GM18517 (cell line): Measurements from ENCODE around the gene RNF34.

Experiments used
- ATAC-seq: cut with Tn5 transposase; IDR thresholded peaks from one replicate; pipeline ENCODE4 v1.9.1; 2021; ENCODE audit warnings: mild to moderate bottlenecking, moderate library complexity; ENCODE audit not compliant: unreplicated experiment

Gene RNF34

DNA sequence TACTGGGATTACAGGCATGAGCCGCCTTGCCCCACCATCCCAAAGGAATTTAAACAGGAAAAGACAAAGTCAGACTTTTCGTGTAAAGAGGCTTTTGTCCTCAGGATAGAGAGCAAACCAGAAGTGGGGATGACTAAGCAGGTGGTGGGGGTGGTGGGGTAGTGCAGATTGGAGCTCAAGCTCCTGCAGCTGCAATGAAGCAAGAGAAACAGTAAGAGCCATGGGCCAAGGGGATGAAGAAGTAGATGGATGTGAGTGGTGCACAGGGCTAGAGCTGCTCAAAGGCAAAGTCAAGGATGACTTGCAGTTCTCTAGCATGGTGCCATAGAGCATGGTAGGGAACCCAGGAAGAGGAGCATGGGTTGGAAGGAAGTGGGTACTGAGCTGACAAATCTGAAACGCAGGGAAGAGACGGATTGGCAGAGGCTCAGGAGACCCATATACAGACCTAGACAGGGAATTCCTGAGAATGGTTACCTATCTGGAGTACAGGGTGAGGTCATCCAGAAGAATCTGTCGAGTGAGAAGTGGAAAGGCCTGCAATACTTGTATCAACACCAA is 11.4 kb upstream of the RNF34 start:
- no peak for ATAC-seq

DNA sequence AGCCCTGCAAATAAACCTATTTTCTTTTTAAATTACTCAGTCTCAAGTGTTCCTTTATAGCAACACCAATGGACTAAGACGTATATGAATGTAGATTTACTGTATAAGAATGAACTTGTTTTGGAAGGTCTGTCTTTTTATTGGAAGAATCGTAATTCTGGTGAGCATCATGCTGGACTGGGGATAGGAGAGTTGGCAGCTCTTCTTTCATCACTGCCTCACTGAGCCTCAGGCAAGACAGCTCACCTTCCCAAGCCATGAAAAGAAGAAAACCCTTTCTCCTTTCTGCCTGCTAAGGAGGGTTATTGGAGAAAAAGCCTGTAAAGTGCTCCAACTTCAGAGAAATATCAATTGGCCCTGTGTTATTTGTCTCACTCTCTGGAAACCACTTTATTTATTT is 9.1 kb upstream of the RNF34 start:
- no peak for ATAC-seq

DNA sequence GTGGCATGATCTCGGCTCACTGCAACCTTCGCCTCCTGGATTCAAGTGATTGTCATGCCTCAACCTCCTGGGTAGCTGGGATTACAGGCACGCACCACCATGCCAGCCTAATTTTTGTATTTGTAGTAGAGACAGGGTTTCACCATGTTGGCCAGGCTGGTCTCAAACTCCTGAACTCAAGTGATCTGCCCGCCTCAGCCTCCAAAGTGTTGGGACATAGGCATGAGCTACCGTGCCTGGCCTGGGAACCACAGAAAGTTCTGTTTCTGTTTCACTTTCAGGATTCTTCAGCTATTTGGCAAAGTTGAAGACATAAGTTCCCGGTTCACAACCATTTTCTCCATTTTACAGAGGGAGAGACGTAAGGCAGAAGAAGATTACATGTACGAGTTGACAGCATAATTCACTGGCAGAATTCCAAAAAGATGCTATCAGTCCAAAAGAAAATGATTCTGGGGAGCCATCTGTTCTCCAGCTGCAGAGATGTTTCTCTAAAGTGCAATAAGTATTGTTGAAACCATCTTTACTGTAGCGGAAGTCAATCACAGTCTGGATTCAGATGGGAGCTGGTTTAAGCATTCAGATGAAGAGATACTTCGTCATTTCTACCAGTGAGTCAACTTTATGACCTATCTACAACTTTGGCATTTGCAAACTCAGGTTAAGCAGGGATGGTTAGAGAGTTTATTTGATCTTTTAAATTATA is 8.1 kb upstream of the RNF34 start:
- ATAC-seq, result no peak

DNA sequence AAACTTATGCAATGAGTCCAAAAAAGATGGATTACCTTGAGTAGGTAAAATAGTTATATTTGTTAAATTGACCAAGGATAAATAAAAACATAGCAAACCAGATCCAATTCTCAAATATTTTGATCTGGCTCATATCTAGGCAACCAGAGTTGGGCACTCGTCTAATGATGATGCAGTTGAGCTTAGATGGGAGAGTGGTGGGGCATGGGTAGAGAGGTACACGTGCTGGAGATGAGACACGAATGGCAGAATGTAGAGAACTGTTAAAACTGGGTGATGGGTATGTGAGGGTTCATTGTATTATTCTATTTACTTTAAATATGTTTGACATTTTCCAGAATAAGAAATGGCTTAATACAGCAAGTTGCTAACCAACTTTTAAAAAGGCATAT is 7.6 kb upstream of the RNF34 start:
- ATAC-seq, result no peak

DNA sequence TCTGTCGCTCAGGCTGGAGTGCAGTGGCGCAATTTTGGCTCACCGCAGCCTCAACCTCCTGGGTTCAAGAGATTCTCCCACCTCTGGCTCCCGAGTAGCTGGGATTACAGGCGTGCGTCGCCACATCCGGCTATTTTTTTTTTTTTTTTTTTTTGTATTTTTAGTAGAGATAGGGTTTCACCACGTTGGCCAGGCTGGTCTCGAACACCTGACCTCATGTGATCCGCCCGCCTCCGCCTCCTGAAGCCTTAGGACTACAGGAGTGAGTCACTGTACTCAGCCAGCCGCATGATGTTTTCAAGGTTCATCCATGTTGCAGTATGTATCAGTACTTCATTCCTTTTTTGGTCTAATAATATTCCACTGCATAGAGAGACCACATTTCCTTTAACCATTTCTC is 2.4 kb upstream of the RNF34 start:
- ATAC-seq, result no peak

DNA sequence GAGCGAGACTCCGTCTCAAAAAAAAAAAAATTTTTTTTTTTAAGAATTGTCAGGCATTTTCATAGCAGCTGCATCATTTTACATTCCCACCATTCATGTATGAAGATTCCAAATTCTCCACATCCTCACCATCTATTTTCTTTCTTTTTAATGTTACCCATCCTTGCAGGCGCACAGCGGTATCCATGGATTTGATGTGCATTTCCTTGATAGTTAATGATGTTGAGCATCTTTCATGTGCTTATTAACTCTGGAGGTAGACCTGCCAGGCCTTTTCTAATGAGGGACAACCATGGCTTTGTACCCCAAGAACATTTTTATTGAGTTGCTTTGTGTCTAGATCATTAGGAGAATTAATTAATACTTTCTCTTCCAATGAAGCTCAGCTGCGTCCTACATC is 1.6 kb upstream of the RNF34 start:
- no peak for ATAC-seq

DNA sequence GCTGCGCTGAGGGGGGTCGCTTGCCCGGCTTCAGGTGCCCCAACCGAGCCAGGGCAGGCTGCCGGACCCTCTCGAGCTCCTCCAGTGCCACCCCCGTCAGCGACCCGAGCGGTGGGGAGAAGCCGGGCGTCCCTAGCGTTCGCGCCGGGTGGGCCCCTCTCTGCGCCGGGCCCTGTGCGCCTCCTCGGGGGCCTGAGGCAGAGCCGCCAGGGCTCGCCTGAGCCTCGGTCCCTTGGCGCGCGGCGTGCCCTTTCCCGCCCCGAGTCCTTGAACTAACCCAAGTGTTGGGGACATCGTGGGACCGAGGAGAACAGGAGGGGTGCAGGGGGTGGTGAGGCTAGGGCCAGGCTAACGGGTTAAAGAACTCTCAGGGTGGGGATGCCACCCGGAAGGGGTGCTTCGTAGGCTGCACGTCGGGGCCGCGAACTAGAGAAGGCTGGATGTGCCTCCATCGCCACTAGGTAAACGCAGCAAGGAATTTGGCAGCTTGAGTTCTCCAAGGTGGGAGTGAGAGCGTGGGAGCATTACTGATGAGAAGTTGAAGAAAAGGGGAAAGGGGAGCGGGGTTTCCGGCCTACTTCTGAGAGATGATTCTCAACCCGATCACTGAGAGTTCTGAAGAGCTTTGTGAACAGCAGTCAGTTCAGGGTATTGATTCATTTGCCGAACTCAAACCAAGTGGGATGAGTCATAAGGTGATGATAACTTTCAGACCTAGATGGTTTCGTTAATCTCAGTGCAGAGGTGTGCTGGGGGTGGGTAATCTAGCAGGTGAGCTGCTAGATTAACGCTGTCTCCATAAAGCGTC is 618 bp downstream of the RNF34 start:
- ATAC-seq, result peak; percentile 48

DNA sequence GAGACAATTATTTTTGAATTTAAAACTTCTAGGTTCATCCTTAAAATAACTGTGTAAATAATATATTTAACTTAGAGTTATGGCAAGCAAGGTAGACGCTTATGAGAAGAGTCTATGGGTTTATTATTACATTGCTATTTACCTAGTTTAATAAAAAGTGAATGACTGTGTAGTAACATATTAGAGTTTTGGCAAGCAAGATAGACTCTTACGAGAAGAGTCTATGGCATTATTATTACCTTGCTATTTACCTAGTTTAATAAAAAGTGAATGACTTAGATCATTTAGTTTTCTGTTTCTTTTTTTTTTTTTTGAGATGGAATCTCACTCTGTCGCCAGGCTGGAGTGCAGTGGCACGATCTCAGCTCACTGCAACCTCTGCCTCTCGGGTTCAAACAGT is 3.8 kb downstream of the RNF34 start:
- no peak for ATAC-seq

DNA sequence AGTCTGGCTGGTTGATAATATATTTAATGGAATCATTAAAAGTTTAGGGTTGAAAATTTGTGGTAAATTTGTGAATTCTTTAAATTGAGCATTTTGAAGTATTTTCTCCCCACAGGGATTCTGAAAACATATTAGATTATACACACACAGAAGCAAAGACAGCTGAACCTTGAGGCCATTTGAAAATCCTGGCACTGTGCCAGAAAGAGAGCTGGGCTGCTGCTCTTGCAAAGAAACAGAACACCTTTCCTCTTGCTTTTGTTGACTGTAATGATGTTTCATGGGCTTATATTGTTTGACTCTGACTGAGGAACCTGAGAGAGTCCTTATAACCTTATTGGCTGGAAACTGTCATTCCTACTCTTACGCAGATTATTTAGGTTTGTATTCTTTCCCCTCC is 4.8 kb downstream of the RNF34 start:
- no peak for ATAC-seq

DNA sequence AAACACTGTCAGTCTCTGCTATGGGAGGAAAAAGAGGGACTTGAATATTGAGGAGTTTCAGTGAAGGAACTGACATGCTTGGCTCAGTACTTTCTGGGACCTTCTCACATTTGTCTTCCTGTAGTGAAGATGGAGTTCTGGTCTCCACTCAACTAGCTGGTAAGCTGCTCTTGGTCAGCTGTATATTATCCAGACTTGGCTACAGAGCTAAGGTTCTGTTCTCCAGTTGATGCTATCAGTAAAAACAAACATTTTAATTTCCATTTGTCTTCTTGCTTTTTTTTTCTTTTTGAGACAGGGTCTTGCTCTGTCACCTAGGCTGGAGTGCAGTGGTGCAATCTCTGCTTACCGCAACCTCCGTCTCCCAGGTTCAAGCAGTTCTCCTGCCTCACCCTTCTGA is 5.3 kb downstream of the RNF34 start:
- no peak for ATAC-seq

DNA sequence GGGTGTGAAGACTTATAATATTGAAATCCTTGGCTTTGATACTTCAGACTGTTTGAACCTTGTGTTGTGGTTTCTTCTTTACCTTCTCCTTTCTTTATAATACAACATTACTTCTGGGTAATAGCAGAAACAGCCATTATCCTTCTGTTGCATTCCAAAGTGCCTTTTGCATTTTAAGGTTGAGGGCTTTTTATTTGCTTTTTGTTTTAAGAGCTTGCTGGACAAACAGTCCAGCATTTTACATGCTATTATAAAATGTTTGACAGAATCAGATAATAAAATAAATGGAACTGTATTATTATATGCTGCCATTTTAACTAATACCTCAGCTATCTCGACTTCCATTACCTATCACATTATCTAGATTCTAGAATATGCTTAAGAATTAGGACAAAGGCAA is 14.0 kb downstream of the RNF34 start:
- no peak for ATAC-seq

DNA sequence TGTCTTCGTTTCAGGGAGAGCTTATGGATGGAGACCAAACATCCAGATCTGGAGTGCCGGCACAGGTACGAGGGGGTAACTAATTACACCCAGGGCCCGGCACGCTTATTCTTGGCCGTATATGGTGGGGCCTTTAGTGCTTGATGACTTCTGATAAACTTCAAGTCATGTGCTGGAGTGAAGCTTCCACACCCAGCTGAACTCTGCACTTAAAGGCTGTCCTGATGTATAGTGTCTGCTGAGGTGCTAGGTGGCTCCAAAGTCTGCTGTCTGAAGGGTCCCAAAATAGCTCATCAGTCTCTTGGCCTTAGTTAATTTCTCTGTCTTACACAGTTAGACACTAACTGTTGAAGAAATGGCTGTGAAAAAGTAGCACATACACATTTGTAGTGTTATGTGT is 17.9 kb downstream of the RNF34 start:
- no peak for ATAC-seq

DNA sequence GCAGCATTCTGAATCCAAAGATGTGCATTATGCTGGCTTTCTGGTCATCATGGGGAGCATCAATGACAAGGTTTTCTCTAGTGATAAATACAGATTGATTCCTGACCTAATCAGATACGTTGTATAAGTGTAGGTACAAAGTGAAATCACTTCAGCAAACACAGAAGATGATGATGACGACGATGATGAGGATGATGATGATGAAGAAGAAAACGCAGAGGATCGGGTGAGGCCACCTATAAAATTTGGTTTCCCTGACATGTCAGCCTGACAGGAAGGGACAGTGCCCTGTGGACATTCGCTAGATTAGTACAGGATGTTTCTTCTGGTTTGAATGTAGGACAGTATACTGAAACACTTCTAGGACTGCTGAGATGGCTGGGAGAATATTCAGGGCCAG is 20.2 kb downstream of the RNF34 start:
- no peak for ATAC-seq

DNA sequence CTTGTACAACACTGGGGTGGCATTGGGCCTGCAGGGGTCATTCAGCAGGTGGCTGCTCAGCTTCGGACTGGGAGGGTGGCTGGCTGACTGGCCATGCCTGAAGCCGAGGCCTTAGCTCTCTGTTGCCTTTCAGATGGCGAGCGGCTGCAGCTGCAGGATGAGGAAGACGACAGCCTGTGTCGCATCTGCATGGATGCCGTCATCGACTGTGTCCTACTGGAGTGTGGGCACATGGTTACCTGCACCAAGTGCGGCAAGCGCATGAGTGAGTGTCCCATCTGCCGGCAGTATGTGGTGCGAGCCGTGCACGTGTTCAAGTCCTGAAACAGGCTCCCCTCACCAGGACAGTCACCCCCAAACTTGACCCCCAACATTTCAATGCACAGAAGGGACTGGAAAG is 23.3 kb downstream of the RNF34 start:
- ATAC-seq, result no peak

DNA sequence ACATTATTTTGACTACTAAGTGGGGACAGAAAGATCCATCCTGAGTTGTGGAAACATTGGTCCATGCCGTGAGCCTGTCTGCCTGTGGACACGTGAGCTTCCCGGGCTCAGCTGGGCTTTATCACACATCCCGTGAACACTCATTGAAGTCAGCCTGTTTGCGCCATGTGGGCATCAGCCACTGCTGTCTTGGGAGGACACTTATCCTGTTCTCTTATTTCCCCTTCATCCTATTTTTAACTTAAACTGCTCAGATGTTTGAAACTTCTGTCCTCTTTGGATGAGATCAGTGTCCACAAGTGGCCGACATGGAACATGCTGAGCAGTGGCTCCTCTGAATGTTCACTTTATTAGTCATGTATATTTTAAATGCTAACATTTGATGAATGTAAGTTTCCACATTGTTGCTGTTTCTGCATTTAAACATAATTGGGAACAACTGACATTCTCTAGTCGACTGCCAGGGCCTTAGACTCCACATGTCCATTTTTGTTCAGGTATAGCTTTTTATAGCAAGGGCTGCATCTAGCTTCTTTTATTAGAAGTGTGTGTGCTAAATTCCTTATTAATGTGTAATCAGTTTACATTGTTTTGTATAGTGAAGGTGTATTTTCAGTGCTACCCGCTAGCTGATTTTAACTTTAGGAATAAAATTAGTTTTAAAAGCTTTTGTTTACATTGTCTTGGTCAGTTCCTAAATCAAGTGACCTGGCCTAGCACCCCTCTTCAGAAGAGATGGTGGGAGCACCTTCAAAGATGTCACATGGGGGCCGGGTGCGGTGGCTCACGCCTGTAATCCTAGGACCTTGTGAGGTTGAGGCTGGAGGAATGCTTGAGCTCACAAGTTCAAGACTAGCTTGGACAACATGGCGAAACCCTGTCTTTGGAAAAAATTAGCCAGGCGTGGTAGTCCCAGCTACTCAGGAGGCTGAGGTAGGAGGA is 24.0 kb downstream of the RNF34 start:
- ATAC-seq, result no peak

DNA sequence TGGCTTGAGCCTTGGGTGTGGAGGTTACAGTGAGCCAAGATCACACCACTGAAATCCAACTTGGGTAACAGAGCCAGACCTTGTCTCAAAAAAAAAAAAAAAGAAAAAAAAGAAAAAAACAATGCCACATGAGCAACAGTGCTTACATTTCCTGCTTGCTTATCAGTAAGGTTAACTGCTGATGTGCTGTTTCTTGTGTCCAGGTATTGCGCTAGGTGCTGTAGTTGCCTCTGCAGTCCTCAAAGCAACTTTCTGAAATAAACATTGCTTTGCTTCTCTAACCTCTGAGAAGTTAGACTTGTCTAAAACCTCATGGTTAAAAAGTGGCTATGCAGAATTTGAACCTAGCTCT is 24.7 kb downstream of the RNF34 start:
- no peak for ATAC-seq

DNA sequence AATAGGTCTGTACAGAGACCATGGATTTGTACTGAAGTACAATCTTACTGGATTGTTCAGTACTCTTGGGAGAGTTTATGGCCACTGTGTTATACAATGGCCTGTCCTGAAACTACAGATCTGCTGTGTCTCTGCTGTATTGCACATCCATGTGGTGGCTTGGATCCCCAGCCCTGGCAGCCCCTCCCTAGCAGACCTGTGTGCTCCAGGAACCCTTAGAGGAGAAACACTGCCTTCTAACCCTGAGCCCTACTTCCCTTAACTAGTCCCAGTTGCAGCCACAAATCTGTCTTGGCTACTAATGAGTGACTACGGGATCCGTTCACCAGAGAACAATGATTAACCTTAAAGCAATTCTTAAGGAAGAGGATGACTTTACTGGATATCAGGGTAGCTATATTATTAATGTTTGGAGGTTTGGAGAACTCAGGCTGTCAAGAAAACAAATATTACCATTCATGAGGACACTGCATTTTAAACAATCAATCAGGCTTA is 27.7 kb downstream of the RNF34 start:
- ATAC-seq, result no peak

DNA sequence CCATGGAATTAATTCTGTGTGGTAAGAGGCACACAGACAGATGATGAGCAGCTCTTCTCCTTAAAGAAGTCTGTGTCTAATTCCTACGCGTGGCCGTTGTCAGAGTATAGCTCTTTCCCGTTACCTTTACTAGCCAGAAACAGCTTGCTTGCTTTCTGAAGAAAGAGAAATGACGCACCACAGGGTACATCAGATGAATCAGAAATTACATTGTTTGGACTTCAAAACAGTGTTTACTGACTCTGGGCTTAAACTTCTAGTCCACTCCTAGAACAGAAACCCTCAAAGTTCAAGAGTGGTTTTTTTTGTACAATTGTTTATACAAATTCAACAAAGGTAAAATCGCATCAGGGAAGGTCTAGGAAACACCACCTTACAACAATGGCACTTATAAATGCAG is 29.0 kb downstream of the RNF34 start:
- no peak for ATAC-seq

DNA sequence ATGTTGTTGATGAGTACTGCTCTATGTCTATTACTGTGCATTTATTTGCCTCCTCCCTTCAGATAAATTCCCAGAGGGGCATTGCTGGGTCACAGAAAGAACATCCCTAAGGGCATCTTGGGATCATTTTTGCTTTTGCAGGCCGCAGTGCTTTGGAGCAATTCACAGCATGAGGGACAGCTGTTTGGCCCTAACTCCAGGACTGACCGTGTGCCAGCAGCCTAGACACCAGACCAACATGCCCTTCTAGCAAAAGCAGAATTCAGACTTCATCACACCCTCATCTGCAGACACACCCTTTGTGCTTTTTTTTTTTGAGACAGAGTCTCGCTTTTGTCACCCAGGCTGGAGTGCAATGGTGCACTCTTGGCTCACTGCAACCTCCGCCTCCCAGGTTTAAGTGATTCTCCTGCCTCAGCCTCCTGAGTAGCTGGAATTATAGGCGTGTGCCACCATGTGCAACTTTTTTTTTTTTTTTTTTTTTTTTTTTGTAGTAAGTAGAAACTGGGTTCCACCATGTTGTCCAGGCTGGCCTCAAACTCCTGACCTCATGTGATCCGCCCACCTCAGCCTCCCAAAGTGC is 31.0 kb downstream of the RNF34 start:
- no peak for ATAC-seq

DNA sequence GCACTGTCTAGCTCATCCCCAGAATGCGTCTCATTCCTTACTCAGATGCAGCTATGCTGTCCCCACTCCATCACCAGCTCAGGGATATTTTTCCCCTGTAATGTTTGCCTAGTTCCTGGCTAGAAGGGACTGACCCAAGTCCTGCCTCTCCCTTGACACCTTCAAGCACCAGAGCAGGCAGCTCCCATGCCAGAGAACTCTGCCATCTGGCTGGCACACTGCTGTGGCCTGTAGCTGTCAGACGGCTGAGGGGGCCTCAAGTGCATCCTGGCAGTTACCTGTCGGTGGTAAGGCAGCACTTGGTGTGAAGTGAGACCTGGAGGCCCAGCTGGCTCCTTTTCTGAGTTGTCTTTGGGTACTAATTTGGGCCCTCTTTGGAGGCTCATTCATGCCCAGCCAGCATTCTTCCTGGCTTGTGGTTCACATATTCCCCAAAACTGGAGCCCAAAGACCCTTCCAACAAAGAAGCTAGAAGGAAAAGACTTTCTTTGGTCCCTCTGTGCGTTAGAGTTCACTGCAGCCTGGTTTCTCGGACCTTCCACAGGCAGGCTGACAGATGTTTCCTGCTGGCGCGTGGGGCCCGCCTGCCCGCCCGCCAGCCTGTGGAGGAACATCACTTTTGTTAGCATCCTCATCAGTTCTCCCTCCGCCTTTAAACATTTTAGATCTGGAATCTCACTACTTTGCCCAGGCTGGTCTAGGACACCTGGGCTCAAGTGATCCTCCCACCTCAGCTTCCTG is 33.0 kb downstream of the RNF34 start:
- no peak for ATAC-seq
